Hindlimb muscle (tissue), 1 donor: Measurements from ENCODE around the gene OS9. TPM values are rescaled to one million over a fixed set of nuclear protein-coding genes. Genes with fewer than 3 reads are reported as not detected.

ENCODE experiments used
- DNase-seq: peaks from one replicate; pipeline ENCODE4 v3.0.0-alpha.2; 2013
- polyA plus RNA-seq: library from polyadenylated mRNA; unstranded; fragments of 120-200 nt; gene quantifications from one replicate; pipeline ENCODE4 v1.2.1, GENCODE V29; 2013; ENCODE audit not compliant: insufficient read length

The OS9 gene
- polyA plus RNA-seq, 1 donor = 118 TPM

DNA sequence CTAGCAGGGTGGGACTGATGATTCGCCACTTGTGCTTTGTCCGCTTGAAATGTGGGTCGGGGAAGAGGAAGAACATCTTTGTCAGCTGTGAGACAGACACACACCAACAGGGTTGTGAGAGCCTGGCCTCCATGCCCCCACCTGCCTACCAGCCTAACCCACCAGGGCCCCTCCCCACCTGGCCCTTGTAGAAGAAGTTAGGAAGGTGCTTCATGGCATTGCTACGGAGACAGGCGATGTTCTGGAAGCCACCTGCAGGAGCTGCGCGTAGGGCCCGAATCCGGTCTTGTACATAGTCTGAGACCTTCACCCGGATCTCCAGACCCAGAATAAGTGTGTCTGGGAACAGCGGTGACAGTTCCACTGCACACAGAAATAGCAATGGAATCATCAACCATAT, 75.7 kb downstream of the OS9 start:
- no peak for DNase-seq

DNA sequence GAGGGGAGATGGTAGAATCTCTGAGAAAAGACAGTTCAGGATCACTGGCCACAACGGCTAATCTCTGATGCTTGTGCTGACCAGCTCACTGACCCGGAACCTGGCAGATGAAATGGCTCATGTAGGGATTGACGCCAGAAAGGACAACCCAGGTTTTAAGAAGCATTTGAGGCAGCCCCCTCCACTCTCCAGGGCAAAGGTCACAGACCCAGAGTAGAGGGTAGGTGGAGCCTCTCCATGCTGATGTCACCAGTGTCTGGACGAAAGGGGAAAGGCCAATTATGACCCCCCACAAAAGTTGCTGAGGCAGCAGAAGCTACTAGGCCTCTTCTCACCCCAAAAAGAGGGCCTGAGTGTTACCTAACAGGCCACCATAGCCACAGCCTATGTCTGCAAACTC, 76.8 kb downstream of the OS9 start:
- no peak for DNase-seq

Other genes starting within 250 kb of the OS9 start
- 0.90 TPM for gene INHBE, start 238.8 kb upstream of the OS9 start, polyA plus RNA-seq
- 8.2 TPM for gene GLI1, start 234.3 kb upstream of the OS9 start, polyA plus RNA-seq
- 8.3 TPM for gene ARHGAP9, start 214.3 kb upstream of the OS9 start, polyA plus RNA-seq
- gene MARS1, start 206.1 kb upstream of the OS9 start, polyA plus RNA-seq = 98.7 TPM
- gene DDIT3, start 173.6 kb upstream of the OS9 start, polyA plus RNA-seq = 9.2 TPM
- 46.2 TPM for gene MBD6, start 171.3 kb upstream of the OS9 start, polyA plus RNA-seq
- gene DCTN2, start 146.9 kb upstream of the OS9 start, polyA plus RNA-seq = 157 TPM
- gene KIF5A, start 144.1 kb upstream of the OS9 start, polyA plus RNA-seq = not detected
- 12.1 TPM for gene PIP4K2C, start 102.9 kb upstream of the OS9 start, polyA plus RNA-seq
- 21.8 TPM for gene DTX3, start 89.3 kb upstream of the OS9 start, polyA plus RNA-seq
- gene ARHGEF25, start 82.7 kb upstream of the OS9 start, polyA plus RNA-seq = 31.7 TPM
- 1.9 TPM for gene B4GALNT1, start 60.9 kb upstream of the OS9 start, polyA plus RNA-seq
- gene AGAP2, start 44.6 kb downstream of the OS9 start, polyA plus RNA-seq = 8.6 TPM
- gene TSPAN31, start 50.9 kb downstream of the OS9 start, polyA plus RNA-seq = 45.5 TPM
- 133 TPM for gene CDK4, start 58.2 kb downstream of the OS9 start, polyA plus RNA-seq
- gene MARCHF9, start 61.0 kb downstream of the OS9 start, polyA plus RNA-seq = 9.6 TPM
- gene CYP27B1, start 72.9 kb downstream of the OS9 start, polyA plus RNA-seq = 1.0 TPM
- 22.1 TPM for gene METTL1, start 78.0 kb downstream of the OS9 start, polyA plus RNA-seq
- gene EEF1AKMT3, start 78.5 kb downstream of the OS9 start, polyA plus RNA-seq = 6.0 TPM
- 31.9 TPM for gene TSFM, start 88.7 kb downstream of the OS9 start, polyA plus RNA-seq
- 18.5 TPM for gene AVIL, start 124.6 kb downstream of the OS9 start, polyA plus RNA-seq
- 200 TPM for gene CTDSP2, start 152.6 kb downstream of the OS9 start, polyA plus RNA-seq
- gene ATP23, start 247.4 kb downstream of the OS9 start, polyA plus RNA-seq = 10.4 TPM